H54 (cell line): Measurements from ENCODE around the gene IL26.
A peak's percentile ranks its signal among the peaks of the same experiment; 100 is the strongest.

ENCODE experiments used
- DNase-seq: peaks from one replicate; pipeline ENCODE4 v3.0.0; 2011; ENCODE audit warnings: low spot score, mixed read lengths; ENCODE audit not compliant: insufficient read length
- FAIRE-seq: peaks from 3 replicates; lab custom pipeline; 2011; peaks lifted over from hg19 to GRCh38; lab: Jason Lieb, UNC
- POLR2A ChIP-seq: IDR thresholded peaks from 2 replicates; pipeline ENCODE4 v1.6.1; 2011; ENCODE audit warnings: low read depth, mild to moderate bottlenecking, low read length

Gene IL26

GRCh38 chr12:68225576-68226476 lies at the start of gene IL26:
TSS of gene IL26 (minus strand) at chr12:68225810. CDS start at chr12:68225756, 54 bp downstream.
- no peak for TF ChIP-seq POLR2A
- no peak for DNase-seq
- no peak for FAIRE-seq

- FAIRE-seq (no peak), DNase-seq (no peak)
- TF ChIP-seq POLR2A: no peak
Observed at GRCh38 chr12:68272732-68273131, 47.1 kb upstream of the IL26 start.

- DNase-seq (no peak), FAIRE-seq (no peak)
Observed at GRCh38 chr12:68271346-68271745, 45.7 kb upstream of the IL26 start.

GRCh38 chr12:68270358-68270757 lies 44.7 kb upstream of the IL26 start:
- FAIRE-seq (no peak), DNase-seq (no peak)
- TF ChIP-seq POLR2A: no peak

More at GRCh38 chr12:68271346-68271745, 45.7 kb upstream of the IL26 start:
- no peak for TF ChIP-seq POLR2A

GRCh38 chr12:68269779-68270178 lies 44.2 kb upstream of the IL26 start:
- TF ChIP-seq POLR2A: no peak
- DNase-seq (no peak), FAIRE-seq (no peak)

GRCh38 chr12:68268967-68269366 lies 43.4 kb upstream of the IL26 start:
- FAIRE-seq: no peak
- DNase-seq: no peak
- TF ChIP-seq POLR2A: no peak

- FAIRE-seq (no peak), DNase-seq (no peak)
Observed at GRCh38 chr12:68267892-68268396, 42.3 kb upstream of the IL26 start.

GRCh38 chr12:68264857-68265256 lies 39.2 kb upstream of the IL26 start:
- FAIRE-seq (no peak), DNase-seq (no peak)

More at GRCh38 chr12:68267892-68268396, 42.3 kb upstream of the IL26 start:
- TF ChIP-seq POLR2A: no peak

GRCh38 chr12:68264158-68264855 lies 38.7 kb upstream of the IL26 start:
- no peak for DNase-seq

More at GRCh38 chr12:68264857-68265256, 39.2 kb upstream of the IL26 start:
- no peak for TF ChIP-seq POLR2A

GRCh38 chr12:68263366-68263765 lies 37.8 kb upstream of the IL26 start:
- TF ChIP-seq POLR2A: no peak
- FAIRE-seq: no peak
- DNase-seq: no peak

More at GRCh38 chr12:68264158-68264855, 38.7 kb upstream of the IL26 start:
- TF ChIP-seq POLR2A: no peak
- FAIRE-seq: no peak

GRCh38 chr12:68261896-68262295 lies 36.3 kb upstream of the IL26 start:
- FAIRE-seq: no peak
- no peak for DNase-seq
- TF ChIP-seq POLR2A: no peak

GRCh38 chr12:68260153-68260552 lies 34.5 kb upstream of the IL26 start:
- no peak for TF ChIP-seq POLR2A
- FAIRE-seq (no peak), DNase-seq (no peak)

- FAIRE-seq: peak; percentile 97
- DNase-seq: peak; percentile 41
- no peak for TF ChIP-seq POLR2A
Observed at GRCh38 chr12:68259318-68259940, 33.8 kb upstream of the IL26 start.
